ENCODE results near the gene CARD14. TPM values are rescaled to one million over a fixed set of nuclear protein-coding genes. Genes with fewer than 3 reads are reported as not detected.

CARD14 gene
- total RNA-seq, 2 donors from 2014 or later: not detected

DNA sequence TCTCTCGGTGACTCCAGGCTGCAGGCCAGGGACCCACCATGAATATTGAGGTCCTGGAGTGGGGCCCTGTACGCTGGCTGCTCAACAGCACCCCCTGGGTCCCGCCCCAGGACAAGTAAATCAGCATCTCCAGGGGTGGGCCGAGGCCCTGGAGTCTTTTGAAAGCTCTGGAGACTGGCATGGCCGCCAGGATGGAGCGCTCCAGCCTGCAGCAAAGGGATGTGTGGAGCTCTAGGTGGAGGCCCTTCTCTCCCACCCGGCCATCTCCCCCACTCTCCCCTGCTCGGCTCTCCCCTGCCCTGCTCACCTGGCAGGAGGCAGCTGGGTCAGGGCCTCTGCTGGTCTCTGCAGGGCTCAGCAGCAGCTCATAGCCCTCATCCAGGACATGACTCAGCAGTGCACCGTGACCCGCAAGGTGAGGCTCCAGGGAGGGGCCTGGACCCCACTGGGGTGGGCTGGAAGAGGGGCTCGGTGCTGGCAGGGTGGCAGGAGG lies 33.7 kb downstream of the CARD14 start:
- Mint-ChIP-seq H3K9me3 (no peaks in the 10 kb centered on the region), H3K27ac (no peak overlapping the region), H3K4me3 (no peak overlapping the region), H3K36me3 (ENCODE audit: low read depth) (no peaks in the 10 kb centered on the region), H3K4me1 (no peaks in the 10 kb centered on the region), H3K27me3 (no peaks in the 10 kb centered on the region)
- ATAC-seq (replicated peaks): no peak

DNA sequence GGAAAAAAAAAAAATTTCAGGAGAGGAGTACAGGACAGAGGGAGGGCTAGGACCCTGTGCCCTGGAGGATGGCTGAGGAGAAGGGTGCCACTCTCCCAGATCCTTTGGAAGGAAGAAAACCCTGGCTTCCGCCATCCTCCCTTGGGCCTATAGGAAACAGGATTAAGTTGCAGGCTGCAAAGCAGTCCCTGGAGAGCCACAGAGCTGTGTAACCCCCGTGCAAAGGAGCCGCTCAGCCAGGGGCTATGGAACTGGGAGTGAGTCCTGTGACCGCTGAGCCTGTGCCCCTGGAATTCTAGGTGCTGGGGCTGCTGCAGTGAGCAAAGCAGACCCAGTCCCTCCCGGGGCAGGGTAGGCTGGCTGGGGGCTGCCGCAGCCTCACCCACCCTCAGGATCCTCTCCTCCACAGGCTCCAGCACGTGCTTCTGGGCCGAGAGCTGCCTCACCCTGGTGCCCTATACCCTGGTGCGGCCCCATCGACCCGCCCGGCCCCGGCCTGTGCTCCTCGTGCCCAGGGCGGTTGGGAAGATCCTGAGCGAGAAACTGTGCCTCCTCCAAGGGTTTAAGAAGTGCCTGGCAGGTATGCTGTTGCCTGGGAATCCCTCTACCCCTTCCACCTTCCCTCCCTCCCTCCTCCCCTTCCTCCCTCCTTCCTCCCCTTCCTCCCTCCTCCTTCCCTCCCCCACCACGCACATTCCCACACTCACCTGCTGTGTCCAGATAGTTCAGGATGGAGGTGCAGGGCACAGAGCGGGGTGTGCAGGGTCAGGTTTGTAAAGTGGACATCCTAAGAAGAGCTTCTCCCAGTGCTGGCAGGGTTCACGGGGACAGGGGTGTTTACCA lies 35.0 kb downstream of the CARD14 start:
- no peaks in the 10 kb centered on the region for H3K9me3 Mint-ChIP-seq
- no peaks in the 10 kb centered on the region for H3K27me3 Mint-ChIP-seq
- H3K4me3 Mint-ChIP-seq: no peak overlapping the region
- H3K36me3 Mint-ChIP-seq (ENCODE audit: low read depth): peaks cover 8% of the 10 kb centered on the region
- peak; percentile 3 for ATAC-seq (replicated peaks)
- no peak overlapping the region for H3K27ac Mint-ChIP-seq
- no peaks in the 10 kb centered on the region for H3K4me1 Mint-ChIP-seq

DNA sequence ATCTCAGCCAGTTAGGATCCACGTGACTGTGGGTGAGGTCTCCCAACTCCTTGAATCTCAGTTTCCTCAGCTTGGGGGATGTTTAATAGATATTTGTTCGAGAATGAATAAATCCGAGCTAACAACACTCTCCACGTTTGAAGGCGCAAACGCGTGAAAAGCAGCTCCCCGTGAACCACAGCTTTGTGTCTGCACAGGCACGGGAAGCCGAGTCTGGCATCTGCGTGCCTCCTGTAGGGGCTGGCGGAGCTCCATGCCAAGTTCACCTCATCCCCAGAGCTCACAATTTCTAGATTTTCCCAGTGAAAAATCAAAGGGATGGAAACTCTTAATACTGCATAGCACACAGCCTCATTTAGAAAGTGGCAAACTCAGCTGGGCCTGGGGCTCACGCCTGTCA lies 36.0 kb downstream of the CARD14 start:
- no peak for ATAC-seq (replicated peaks)
- no peaks in the 10 kb centered on the region for H3K4me1 Mint-ChIP-seq
- H3K9me3 Mint-ChIP-seq: no peaks in the 10 kb centered on the region
- peaks cover 18% of the 10 kb centered on the region for H3K36me3 Mint-ChIP-seq (ENCODE audit: low read depth)
- H3K27ac Mint-ChIP-seq: no peak overlapping the region
- no peaks in the 10 kb centered on the region for H3K27me3 Mint-ChIP-seq
- H3K4me3 Mint-ChIP-seq: no peak overlapping the region

DNA sequence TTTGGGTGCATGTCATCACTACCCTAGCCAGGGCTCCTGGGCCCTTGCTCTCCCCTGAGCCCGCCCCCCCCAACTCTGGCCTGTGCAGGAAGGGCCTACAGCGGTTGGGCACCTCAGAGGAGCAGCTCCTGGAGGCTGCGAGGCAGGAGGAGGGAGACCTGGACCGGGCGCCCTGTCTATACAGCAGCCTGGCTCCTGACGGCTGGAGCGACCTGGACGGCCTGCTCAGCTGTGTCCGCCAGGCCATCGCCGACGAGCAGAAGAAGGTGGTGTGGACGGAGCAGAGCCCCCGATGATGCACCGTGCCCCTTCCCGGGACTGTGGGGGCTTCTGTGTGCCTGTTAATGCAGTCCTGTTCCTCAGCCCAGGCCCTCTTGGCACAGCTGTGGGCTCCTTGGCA lies 38.2 kb downstream of the CARD14 start:
- Mint-ChIP-seq H3K4me1 (no peaks in the 10 kb centered on the region), H3K36me3 (ENCODE audit: low read depth) (peaks cover 34% of the 10 kb centered on the region), H3K4me3 (no peak overlapping the region), H3K9me3 (no peaks in the 10 kb centered on the region), H3K27ac (no peak overlapping the region), H3K27me3 (no peaks in the 10 kb centered on the region)
- no peak for ATAC-seq (replicated peaks)

DNA sequence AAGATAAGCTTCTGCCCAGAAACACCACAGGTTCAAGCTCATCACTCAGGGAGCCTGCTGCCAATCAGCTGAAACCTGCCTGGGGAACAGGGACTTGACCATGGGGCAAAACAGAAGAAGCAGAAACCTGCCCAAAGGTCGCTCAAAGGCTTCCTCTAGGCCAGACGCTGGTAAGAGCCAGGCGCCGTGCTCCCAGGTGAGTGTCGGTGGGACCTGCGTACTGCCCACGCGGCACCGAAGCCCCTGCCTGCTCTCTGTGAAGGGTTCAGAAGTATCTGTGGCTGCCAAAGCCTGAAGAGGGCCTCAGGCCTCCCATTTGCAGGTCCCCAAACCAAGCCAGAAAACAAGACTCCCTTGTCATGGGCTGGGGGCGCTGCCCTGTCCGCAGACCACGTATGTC lies 39.9 kb downstream of the CARD14 start:
- ATAC-seq (replicated peaks): no peak
- H3K4me3 Mint-ChIP-seq: no peak overlapping the region
- no peaks in the 10 kb centered on the region for H3K4me1 Mint-ChIP-seq
- no peaks in the 10 kb centered on the region for H3K9me3 Mint-ChIP-seq
- peaks cover 45% of the 10 kb centered on the region for H3K36me3 Mint-ChIP-seq (ENCODE audit: low read depth)
- no peaks in the 10 kb centered on the region for H3K27me3 Mint-ChIP-seq
- H3K27ac Mint-ChIP-seq: no peak overlapping the region

DNA sequence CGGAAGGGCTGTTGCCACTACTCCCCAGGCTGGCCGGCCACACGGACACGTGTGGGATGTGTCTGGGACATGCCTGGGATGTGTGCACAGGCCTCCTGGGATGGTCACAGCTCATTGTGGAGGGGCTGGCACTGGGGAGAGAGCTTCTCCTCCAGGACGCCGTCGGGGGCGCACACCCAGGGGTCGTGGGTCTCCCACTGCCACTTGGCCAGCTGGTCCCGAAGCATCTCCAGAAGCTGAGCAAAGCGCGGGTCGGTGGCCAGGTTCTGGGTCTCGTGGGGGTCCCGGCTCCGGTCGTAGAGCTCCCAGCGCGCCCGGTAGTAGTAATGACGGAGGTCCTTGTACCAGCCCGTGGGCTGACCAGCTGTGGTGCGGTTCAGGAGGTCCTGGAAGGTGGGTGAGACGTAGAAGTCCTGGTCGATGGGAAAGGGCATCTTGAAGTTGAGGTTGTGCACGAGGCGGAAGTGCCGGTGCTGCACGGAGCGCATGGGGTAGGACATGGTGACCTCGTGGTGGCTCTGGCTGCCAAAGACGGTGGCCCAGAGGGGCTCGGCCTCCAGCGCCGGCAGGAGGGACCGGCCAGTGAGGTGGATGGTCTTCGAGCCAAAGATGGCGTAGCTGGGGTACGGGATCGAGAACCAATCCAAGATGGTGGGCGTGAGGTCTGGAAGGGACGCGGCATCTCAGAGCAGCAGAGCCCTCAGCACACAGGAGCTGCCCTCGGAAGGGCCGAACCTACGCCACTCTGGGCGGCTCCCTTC lies 40.7 kb downstream of the CARD14 start:
- no peak for ATAC-seq (replicated peaks)
- H3K4me1 Mint-ChIP-seq: no peaks in the 10 kb centered on the region
- no peak overlapping the region for H3K27ac Mint-ChIP-seq
- no peaks in the 10 kb centered on the region for H3K9me3 Mint-ChIP-seq
- peaks cover 52% of the 10 kb centered on the region for H3K36me3 Mint-ChIP-seq (ENCODE audit: low read depth)
- no peaks in the 10 kb centered on the region for H3K27me3 Mint-ChIP-seq
- H3K4me3 Mint-ChIP-seq: no peak overlapping the region

DNA sequence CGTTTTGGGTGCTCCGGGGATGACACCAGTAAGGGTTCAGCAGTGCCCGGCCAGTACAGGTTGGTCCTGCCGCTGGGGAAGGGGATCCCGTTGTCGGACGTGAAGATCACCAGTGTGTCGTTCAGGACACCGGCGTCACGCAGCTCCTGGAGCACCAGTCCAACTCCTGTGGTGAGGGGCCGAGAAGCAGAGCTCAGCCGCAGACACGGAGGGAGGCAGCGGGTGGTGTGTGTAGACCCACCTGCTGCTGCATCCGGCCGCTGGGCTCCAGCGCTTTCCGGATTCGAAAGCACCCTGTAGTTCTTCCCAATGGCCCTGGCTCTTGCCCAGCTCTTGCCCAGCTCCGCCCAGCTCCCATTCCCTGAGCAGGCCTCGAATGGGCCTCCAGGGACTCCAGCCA lies 42.3 kb downstream of the CARD14 start:
- Mint-ChIP-seq H3K4me3 (no peak overlapping the region), H3K27ac (no peak overlapping the region), H3K4me1 (no peaks in the 10 kb centered on the region), H3K27me3 (no peaks in the 10 kb centered on the region), H3K9me3 (no peaks in the 10 kb centered on the region), H3K36me3 (ENCODE audit: low read depth) (peaks cover 64% of the 10 kb centered on the region)
- ATAC-seq (replicated peaks): no peak

DNA sequence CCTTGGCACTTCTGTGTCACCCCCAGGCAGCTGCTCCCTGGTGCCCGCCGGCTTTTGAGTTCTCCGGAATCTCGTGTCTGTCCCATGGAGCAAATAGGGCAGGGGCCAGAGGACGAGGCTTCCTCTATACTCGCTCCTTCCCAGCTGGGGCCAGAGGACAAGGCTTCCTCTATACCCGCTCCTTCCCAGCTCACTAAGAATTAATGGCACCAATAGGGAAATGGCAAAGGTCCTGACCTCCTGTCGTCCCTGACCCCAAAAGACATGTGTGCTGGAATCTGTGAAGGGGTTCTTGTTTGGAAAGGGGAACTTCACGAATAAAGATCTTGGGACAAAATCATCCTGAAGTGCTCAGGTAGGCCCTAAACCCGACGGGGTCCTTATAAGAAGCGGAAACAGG lies 42.7 kb downstream of the CARD14 start:
- Mint-ChIP-seq H3K27me3 (no peaks in the 10 kb centered on the region), H3K27ac (no peak overlapping the region), H3K9me3 (no peaks in the 10 kb centered on the region), H3K36me3 (ENCODE audit: low read depth) (peaks cover 68% of the 10 kb centered on the region), H3K4me1 (peaks cover 4% of the 10 kb centered on the region), H3K4me3 (no peak overlapping the region)
- no peak for ATAC-seq (replicated peaks)

DNA sequence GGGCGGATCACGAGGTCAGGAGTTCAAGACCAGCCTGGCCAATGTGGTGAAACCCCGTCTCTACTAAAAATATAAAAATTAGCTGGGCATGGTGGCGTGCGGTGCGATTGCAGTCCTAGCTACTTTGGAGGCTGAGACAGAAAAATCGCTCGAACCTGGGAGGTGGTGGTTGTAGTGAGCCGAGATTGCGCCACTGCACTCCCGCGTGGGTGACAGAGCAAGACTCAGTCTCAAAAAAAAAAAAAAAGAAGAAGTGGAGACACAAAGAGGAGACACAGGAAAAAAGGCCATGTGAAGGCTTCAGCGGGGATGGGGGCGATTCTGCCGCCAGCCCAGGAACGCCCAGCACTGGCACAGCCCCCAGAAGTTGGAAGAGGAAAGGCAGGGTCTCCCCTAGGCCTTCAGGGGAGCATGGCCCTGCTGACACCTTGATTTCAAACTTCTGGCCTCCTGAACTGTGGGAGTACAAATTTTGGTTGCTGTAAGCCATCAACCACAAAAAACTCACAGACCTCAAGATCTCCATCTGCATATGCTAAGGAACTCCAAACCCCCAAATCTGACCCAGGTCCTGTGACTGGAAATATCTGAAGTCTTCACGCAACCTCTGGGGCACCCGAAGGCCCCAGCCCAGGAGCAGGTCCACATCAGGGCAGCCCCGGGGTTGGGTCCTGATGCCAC lies 43.3 kb downstream of the CARD14 start:
- Mint-ChIP-seq H3K9me3 (no peaks in the 10 kb centered on the region), H3K4me3 (no peak overlapping the region), H3K4me1 (peaks cover 7% of the 10 kb centered on the region), H3K27ac (no peak overlapping the region), H3K36me3 (ENCODE audit: low read depth) (peaks cover 73% of the 10 kb centered on the region), H3K27me3 (no peaks in the 10 kb centered on the region)
- no peak for ATAC-seq (replicated peaks)

DNA sequence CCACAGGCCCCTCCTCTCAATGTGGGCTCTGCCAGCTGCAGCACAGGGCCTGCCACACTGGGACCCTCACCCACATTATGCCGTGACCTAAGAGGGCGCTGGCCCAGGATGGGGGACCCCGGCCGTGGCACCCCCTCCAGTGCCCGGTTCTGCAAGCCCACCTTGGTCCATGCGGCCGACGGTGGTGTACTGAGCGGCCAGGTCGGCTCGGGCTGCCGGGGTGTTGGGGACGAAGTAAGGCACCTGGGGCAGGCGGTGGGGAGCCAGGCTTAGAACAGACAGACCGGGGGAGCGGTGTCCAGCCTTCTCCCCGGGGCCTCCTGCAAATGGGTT lies 43.8 kb downstream of the CARD14 start:
- Mint-ChIP-seq H3K36me3 (ENCODE audit: low read depth) (peaks cover 76% of the 10 kb centered on the region), H3K27ac (no peak overlapping the region), H3K27me3 (no peaks in the 10 kb centered on the region), H3K9me3 (no peaks in the 10 kb centered on the region), H3K4me1 (peaks cover 7% of the 10 kb centered on the region), H3K4me3 (no peak overlapping the region)
- ATAC-seq (replicated peaks): no peak

DNA sequence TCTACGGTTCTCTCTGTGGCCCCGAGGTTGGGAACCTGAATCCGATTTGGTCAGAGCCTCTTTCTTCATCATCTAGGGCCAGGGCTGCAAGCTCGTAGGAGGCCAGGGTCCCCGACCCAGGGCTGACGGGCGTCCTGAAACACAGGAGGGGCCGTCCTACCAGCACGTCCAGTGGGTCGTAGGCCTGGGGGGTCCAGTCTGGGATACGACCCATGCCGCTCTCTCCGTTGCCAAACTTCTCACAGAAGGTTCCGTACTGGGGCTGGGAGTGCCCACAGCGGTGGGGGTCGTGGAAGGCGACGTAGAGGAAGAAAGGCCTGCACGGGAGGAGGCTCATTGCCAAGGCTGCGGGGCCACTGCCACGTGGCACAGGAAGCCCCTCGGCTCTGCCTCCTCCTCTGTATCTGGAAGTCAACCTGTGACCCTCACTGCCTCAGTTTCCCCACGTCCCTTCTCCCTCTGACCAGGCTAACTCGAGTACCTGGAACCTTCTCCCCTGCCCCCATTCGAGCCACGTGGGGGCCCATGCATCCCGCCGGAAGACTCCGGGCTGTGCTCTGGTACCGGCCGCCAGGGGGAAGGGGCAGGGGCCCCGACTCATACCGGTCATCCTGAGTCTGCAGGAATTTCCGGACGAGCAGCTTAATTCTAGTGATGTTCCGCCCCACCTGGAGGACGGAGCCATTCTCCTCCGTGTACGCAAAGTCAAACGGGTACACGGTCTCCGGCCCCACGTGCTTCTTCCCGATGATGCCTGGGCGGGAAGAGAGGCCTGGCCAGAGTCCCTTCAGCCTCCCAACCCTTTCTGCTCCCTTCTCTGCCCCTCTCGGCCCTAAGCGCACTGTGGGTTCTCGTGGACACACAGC lies 44.4 kb downstream of the CARD14 start:
- no peak for ATAC-seq (replicated peaks)
- peaks cover 7% of the 10 kb centered on the region for H3K4me1 Mint-ChIP-seq
- no peaks in the 10 kb centered on the region for H3K9me3 Mint-ChIP-seq
- no peaks in the 10 kb centered on the region for H3K27me3 Mint-ChIP-seq
- peaks cover 79% of the 10 kb centered on the region for H3K36me3 Mint-ChIP-seq (ENCODE audit: low read depth)
- no peak overlapping the region for H3K27ac Mint-ChIP-seq
- no peak overlapping the region for H3K4me3 Mint-ChIP-seq

DNA sequence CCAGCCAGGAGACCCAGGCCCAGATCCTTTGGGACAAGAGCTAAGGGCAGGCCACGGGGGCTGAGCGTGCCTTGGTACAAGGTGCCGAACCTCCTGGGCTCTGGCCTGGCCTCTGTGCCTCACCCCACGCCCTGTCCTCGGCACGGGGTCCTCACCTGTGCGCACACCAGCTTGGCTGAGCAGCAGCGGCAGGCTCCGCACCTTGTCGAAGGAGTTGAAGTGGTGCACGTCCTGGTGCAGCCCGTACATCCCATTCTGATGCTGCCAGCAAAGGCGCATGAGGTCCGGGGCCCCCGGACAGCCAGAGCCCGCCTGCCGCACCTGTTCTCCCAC lies 45.0 kb downstream of the CARD14 start:
- Mint-ChIP-seq H3K27me3 (no peaks in the 10 kb centered on the region), H3K36me3 (ENCODE audit: low read depth) (peaks cover 79% of the 10 kb centered on the region), H3K27ac (no peak overlapping the region), H3K4me3 (no peak overlapping the region), H3K9me3 (no peaks in the 10 kb centered on the region), H3K4me1 (peaks cover 7% of the 10 kb centered on the region)
- ATAC-seq (replicated peaks): no peak

DNA sequence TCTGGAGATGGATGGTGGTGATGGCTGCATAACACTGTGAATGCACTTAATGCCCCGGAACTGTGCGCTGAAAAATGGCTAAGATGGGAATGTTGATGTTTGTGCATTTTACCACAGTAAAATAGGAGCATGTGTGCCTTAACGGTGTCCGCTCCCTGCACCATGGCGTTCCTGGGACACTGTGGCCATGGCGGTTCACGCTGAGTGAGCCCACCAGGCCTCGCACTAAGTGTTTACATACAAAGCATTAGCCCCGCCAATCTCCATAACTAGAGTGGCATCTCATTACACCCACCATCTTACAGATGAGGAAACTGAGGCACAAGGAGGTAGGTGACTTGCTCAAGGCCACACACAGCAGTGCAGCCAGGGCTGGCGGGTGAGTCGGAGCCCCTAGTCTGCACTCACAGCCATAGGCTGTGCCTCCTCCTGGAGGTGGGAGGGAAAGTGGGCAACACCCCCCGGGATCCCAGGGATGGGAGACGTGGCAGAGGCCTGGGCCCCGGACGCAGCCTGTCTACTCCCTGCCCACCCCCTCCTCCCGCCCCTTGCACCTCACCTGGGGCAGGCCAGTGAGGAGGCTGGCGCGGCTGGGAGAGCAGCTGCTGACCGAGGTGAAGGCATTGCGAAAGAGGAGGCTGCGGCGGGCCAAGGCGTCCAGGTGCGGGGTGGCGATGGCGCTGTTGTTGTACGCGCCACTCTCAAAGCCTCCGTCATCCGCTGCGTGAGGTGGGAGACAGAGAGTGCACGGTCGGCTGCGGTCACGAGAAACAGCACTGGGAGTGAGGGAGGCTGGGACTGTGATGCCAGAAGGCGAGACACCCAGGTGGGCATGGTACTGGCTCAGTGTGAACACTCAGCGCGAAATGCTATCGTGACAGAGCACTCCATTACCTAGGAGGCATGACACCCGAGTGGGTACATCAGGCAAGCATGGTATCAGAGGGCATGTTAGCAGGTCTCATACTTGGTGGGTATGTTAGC lies 46.9 kb downstream of the CARD14 start:
- H3K4me1 Mint-ChIP-seq: peaks cover 7% of the 10 kb centered on the region
- H3K27ac Mint-ChIP-seq: peak overlapping the region; percentile 44
- peaks cover 64% of the 10 kb centered on the region for H3K36me3 Mint-ChIP-seq (ENCODE audit: low read depth)
- no peaks in the 10 kb centered on the region for H3K27me3 Mint-ChIP-seq
- H3K4me3 Mint-ChIP-seq: peak overlapping the region; percentile 89
- ATAC-seq (replicated peaks): no peak
- no peaks in the 10 kb centered on the region for H3K9me3 Mint-ChIP-seq
